C4-2B (cell line): ENCODE results near the gene ENPP7.
A peak's percentile ranks its signal among the peaks of the same experiment; 100 is the strongest.

Experiments used
- CTCF ChIP-seq: fragments of 450-650 bp; conservative IDR thresholded peaks from 2 replicates; pipeline ENCODE4 v1.5.1; 2017; ENCODE audit warnings: mild to moderate bottlenecking
- ZFX ChIP-seq: fragments of 450-650 bp; IDR thresholded peaks from 2 replicates; pipeline ENCODE4 v1.6.1; 2017

- TF ChIP-seq CTCF (peak; percentile 89), ZFX (0 out of 2 replicates have a peak, but pooled peaks have one; percentile 28)
These were observed 59.4 kb downstream of the ENPP7 start for GRCh38 chr17:79789943-79790804.
